OCI-LY3 (cell line): Measurements from ENCODE around the gene PELO.

Source experiments
- H2AFZ ChIP-seq: fragments of 200-600, 300-600 bp; shearing (Covaris generic); 2 replicates; pipeline ENCODE4 v1.6.0; 2014; ENCODE audit warnings: antibody characterized with exemption, low read depth, low read length
- H3K27ac ChIP-seq: fragments of 200-600, 300-600 bp; sonication (generic); 2 replicates; pipeline ENCODE4 v1.5.1; 2014; ENCODE audit warnings: mild to moderate bottlenecking, low read length, moderate library complexity, mixed read lengths
- H3K27me3 ChIP-seq: fragments of 200-600, 300-600 bp; sonication (generic); 2 replicates; pipeline ENCODE4 v1.6.1; 2014; ENCODE audit warnings: low read depth, low read length, mixed read lengths
- H3K36me3 ChIP-seq: fragments of 200-600, 300-600 bp; sonication (generic); replicated peaks from 2 replicates; pipeline ENCODE3; 2014; ENCODE audit warnings: low read depth, low read length, mixed read lengths
- H3K4me1 ChIP-seq: fragments of 300-600, 200-600 bp; sonication (generic); 2 replicates; pipeline ENCODE4 v1.6.1; 2014; ENCODE audit warnings: low read length, mixed read lengths
- H3K4me2 ChIP-seq: fragments of 200-600, 300-600 bp; sonication (generic); 2 replicates; pipeline ENCODE4 v1.6.1; 2014; ENCODE audit warnings: low read length, mixed read lengths
- H3K4me3 ChIP-seq: fragments of 300-600, 200-600 bp; sonication (generic); 2 replicates; pipeline ENCODE4 v1.5.1; 2014; ENCODE audit warnings: antibody characterized with exemption, mild to moderate bottlenecking, low read length, moderate library complexity
- H3K79me2 ChIP-seq: fragments of 300-600, 200-600 bp; shearing (Covaris generic); 2 replicates; pipeline ENCODE4 v1.6.1; 2014; ENCODE audit warnings: mild to moderate bottlenecking, low read length, mixed read lengths
- H3K9ac ChIP-seq: fragments of 300-600, 200-600 bp; shearing (Covaris generic); 2 replicates; pipeline ENCODE4 v1.6.0; 2014; ENCODE audit warnings: mild to moderate bottlenecking, low read length, moderate library complexity
- H3K9me3 ChIP-seq: fragments of 200-600, 300-600 bp; shearing (Covaris generic); 2 replicates; pipeline ENCODE4 v1.6.1; 2014; ENCODE audit warnings: low read length, mixed read lengths; ENCODE audit not compliant: insufficient read depth
- H4K20me1 ChIP-seq: fragments of 200-600, 300-600 bp; sonication (generic); 2 replicates; pipeline ENCODE4 v1.6.1; 2016; ENCODE audit warnings: low read length, mixed read lengths; ENCODE audit not compliant: insufficient read depth
- EZH2phosphoT487 ChIP-seq: fragments of 200-600 bp; shearing (Covaris generic); IDR thresholded peaks from 2 replicates; pipeline ENCODE4 v1.6.1; 2018; ENCODE audit warnings: antibody characterized with exemption, mixed run types, low read depth
- TF ChIP-seq, protein P1 (sequence below): fragments of 200-600, 300-600 bp; sonication (generic); IDR thresholded peaks from 2 replicates; pipeline ENCODE4 v1.5.1; 2014; ENCODE audit warnings: antibody characterized with exemption, low read length, low read depth

The PELO gene

DNA sequence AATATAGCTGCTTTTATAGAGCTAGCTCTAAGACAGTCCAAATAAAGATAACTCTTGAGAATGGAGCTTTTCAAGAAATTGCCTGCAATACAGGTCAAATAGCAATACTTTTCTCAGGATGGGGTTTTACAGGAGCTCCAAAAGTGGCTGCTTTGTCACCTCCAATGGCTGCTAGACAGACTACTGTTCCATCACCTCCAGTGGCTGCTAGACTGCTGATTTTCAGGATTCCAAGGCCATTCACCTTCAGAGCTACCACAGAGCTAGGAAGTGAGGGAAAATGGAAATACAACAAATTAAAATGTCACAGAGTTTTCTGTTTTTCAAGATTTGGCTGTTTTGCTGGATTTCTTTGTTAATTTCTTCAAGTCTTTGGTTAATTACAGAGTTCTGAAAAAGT, 8.5 kb upstream of the PELO start:
- H3K27me3 ChIP-seq = no peaks in the 10 kb centered on the region
- H3K4me3 ChIP-seq = no peak overlapping the region
- no peaks in the 10 kb centered on the region for H3K9me3 ChIP-seq
- no peak overlapping the region for H3K9ac ChIP-seq
- no peaks in the 10 kb centered on the region for H4K20me1 ChIP-seq
- no peak overlapping the region for H2AFZ ChIP-seq
- no peak overlapping the region for H3K27ac ChIP-seq
- no peaks in the 10 kb centered on the region for H3K79me2 ChIP-seq
- TF ChIP-seq, protein P1, sequence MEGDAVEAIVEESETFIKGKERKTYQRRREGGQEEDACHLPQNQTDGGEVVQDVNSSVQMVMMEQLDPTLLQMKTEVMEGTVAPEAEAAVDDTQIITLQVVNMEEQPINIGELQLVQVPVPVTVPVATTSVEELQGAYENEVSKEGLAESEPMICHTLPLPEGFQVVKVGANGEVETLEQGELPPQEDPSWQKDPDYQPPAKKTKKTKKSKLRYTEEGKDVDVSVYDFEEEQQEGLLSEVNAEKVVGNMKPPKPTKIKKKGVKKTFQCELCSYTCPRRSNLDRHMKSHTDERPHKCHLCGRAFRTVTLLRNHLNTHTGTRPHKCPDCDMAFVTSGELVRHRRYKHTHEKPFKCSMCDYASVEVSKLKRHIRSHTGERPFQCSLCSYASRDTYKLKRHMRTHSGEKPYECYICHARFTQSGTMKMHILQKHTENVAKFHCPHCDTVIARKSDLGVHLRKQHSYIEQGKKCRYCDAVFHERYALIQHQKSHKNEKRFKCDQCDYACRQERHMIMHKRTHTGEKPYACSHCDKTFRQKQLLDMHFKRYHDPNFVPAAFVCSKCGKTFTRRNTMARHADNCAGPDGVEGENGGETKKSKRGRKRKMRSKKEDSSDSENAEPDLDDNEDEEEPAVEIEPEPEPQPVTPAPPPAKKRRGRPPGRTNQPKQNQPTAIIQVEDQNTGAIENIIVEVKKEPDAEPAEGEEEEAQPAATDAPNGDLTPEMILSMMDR = no peak
- TF ChIP-seq EZH2phosphoT487 = no peak
- peaks cover 14% of the 10 kb centered on the region for H3K4me1 ChIP-seq
- no peak overlapping the region for H3K4me2 ChIP-seq
- H3K36me3 ChIP-seq = no peaks in the 10 kb centered on the region

DNA sequence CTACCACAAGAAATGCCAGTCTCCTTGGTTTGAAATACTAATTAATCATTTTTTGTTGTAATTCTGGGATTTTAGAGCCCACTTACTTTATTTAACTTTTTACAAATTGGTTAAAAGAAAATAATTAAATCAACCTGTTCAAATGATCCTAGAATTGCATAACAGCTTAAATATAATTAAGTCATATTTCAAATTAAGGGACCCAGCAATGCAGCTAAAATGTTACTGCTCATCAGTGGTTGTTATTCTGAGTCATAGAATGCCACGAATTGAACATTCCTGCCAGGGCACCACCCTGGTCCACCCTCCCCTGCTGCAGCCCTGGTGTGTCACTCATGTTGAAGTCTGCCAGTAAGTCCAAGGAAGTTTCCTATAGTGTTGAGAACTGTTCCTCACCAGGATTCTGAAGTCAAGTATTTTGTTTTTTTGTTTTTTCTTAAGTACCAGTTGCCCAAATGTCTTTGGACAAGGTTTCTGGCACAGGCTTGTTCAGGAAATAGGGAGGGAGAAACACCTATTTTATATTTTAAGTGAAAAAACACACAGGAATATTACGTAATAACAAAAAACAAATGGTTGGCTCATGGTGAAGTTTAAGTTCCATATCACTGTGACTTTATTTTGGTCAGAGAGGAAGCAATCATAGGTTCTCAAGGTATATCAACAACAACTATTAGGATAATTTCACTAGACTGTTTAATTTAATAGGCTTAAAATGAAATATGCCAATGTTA, 4.3 kb upstream of the PELO start:
- Histone ChIP-seq H3K9ac (no peak overlapping the region), H3K79me2 (peaks cover 3% of the 10 kb centered on the region), H3K4me1 (peaks cover 11% of the 10 kb centered on the region), H3K4me3 (no peak overlapping the region), H3K9me3 (no peaks in the 10 kb centered on the region), H2AFZ (no peak overlapping the region), H4K20me1 (no peaks in the 10 kb centered on the region), H3K4me2 (no peak overlapping the region), H3K27me3 (no peaks in the 10 kb centered on the region), H3K27ac (no peak overlapping the region), H3K36me3 (no peaks in the 10 kb centered on the region)
- TF ChIP-seq, protein P1 = no peak

DNA sequence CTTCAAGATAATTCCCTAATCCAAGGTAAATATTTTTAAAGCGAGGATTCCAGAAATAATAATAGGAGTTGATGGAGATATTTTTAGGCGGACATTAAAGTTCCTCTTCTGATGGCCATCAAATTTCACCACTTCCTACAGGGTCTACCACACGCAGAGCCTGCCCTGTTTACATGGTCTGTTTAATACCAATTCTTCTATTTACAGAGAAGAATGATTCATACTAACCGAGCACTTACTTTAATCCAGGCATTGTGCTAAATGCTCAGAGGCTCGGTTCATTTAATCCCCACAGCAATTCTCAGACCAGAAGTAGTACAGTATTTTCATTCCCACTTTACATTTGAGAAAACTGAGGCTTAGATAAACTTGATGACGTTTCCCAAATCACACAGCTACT, 3.0 kb upstream of the PELO start:
- no peak overlapping the region for H3K4me2 ChIP-seq
- H3K27ac ChIP-seq = no peak overlapping the region
- no peaks in the 10 kb centered on the region for H3K36me3 ChIP-seq
- H4K20me1 ChIP-seq = no peaks in the 10 kb centered on the region
- H3K9me3 ChIP-seq = no peaks in the 10 kb centered on the region
- TF ChIP-seq EZH2phosphoT487 = no peak
- TF ChIP-seq, protein P1 = no peak
- no peak overlapping the region for H2AFZ ChIP-seq
- H3K79me2 ChIP-seq = peaks cover 12% of the 10 kb centered on the region
- H3K9ac ChIP-seq = no peak overlapping the region
- H3K4me3 ChIP-seq = no peak overlapping the region
- H3K4me1 ChIP-seq = peaks cover 24% of the 10 kb centered on the region
- H3K27me3 ChIP-seq = no peaks in the 10 kb centered on the region

DNA sequence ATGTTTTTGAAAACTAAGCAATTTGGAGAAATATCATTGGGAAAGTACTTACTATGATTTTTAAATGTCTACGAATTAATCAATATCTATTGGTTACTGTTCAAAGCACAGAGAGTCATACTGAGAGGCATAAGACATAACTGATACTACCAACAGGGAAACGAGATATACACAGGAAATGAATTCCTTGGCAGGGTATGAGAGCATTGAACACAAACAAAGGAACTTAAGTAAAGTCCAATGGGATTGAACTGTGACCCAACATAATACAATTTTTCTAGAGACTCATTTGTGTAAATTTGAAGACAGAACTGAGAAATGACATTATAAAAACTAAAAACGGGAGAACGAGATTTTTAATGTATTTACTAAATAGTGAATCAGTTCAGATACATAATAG, 1.3 kb upstream of the PELO start:
- Histone ChIP-seq H3K36me3 (no peaks in the 10 kb centered on the region), H3K9me3 (no peaks in the 10 kb centered on the region), H2AFZ (no peak overlapping the region), H3K27ac (peak overlapping the region; percentile 51; the same call in 1 of the 2 replicates), H3K4me3 (peak overlapping the region; percentile 90), H4K20me1 (no peaks in the 10 kb centered on the region), H3K4me1 (peaks cover 28% of the 10 kb centered on the region), H3K4me2 (peak overlapping the region; percentile 84), H3K27me3 (no peaks in the 10 kb centered on the region), H3K79me2 (peaks cover 20% of the 10 kb centered on the region), H3K9ac (no peak overlapping the region)
- TF ChIP-seq, protein P1 = no peak
- TF ChIP-seq EZH2phosphoT487 = no peak
